ENCODE measurements around the gene ISL2.

ISL2 gene

GRCh38 chr15:76342058-76342381 lies 5.4 kb downstream of the ISL2 start:
- no peak for DNase-seq (ENCODE audit: low read depth in 2 of 2)

- DNase-seq (ENCODE audit: low read depth in 2 of 2) = no peak
These were observed 6.0 kb downstream of the ISL2 start for GRCh38 chr15:76342382-76343201.

- DNase-seq (ENCODE audit: low read depth in 2 of 2) = no peak
These were observed 6.9 kb downstream of the ISL2 start for GRCh38 chr15:76343313-76343996.

GRCh38 chr15:76344893-76345582 lies 8.5 kb downstream of the ISL2 start:
- no peak for DNase-seq (ENCODE audit: low read depth in 2 of 2)

GRCh38 chr15:76345583-76345879 lies 9.0 kb downstream of the ISL2 start:
- no peak for DNase-seq (ENCODE audit: low read depth in 2 of 2)

- no peak for DNase-seq (ENCODE audit: low read depth in 2 of 2)
These were observed 9.5 kb downstream of the ISL2 start for GRCh38 chr15:76345880-76346668.

GRCh38 chr15:76346669-76347481 lies 10.3 kb downstream of the ISL2 start:
- no peak for DNase-seq (ENCODE audit: low read depth in 2 of 2)

GRCh38 chr15:76347482-76348055 lies 11.0 kb downstream of the ISL2 start:
- no peak for DNase-seq (ENCODE audit: low read depth in 2 of 2)

GRCh38 chr15:76349301-76350070 lies 12.9 kb downstream of the ISL2 start:
- no peak for DNase-seq (ENCODE audit: low read depth in 2 of 2)

- DNase-seq (ENCODE audit: low read depth in 2 of 2) = no peak
These were observed 16.5 kb downstream of the ISL2 start for GRCh38 chr15:76353023-76353577.

GRCh38 chr15:76353903-76354302 lies 17.3 kb downstream of the ISL2 start:
- no peak for DNase-seq (ENCODE audit: low read depth in 2 of 2)

GRCh38 chr15:76354823-76355440 lies 18.4 kb downstream of the ISL2 start:
- no peak for DNase-seq (ENCODE audit: low read depth in 2 of 2)

- no peak for DNase-seq (ENCODE audit: low read depth in 2 of 2)
These were observed 21.9 kb downstream of the ISL2 start for GRCh38 chr15:76358453-76358852.

- no peak for DNase-seq (ENCODE audit: low read depth in 2 of 2)
These were observed 22.6 kb downstream of the ISL2 start for GRCh38 chr15:76359152-76359551.

- no peak for DNase-seq (ENCODE audit: low read depth in 2 of 2)
These were observed 23.8 kb downstream of the ISL2 start for GRCh38 chr15:76360416-76360815.

- no peak for DNase-seq (ENCODE audit: low read depth in 2 of 2)
These were observed 26.7 kb downstream of the ISL2 start for GRCh38 chr15:76363251-76363650.

- DNase-seq (ENCODE audit: low read depth in 2 of 2) = no peak
These were observed 30.1 kb downstream of the ISL2 start for GRCh38 chr15:76366714-76367113.

- DNase-seq (ENCODE audit: low read depth in 2 of 2) = no peak
These were observed 31.6 kb downstream of the ISL2 start for GRCh38 chr15:76368122-76368621.

GRCh38 chr15:76376029-76376428 lies 39.5 kb downstream of the ISL2 start:
- DNase-seq (ENCODE audit: low read depth in 2 of 2) = no peak

Measured in stimulated activated CD8-positive, alpha-beta memory T cell treated with anti-CD3 and anti-CD28 coated beads, Interleukin-15, amount 100 ng/mL, for 48 hours (primary cell).